ENCODE data around the gene BRD3OS. TPM values are rescaled to one million over a fixed set of nuclear protein-coding genes. Genes with fewer than 3 reads are reported as not detected.

Gene BRD3OS
- total and polyA plus RNA-seq, 2 experiments from 2014 or later = 9.2 to 16.0 TPM

- no peaks in the 10 kb centered on the region for H3K36me3 Mint-ChIP-seq (ENCODE audit: low read depth)
- ATAC-seq = peak; percentile 24
Observed at GRCh38 chr9:133991214-133991921, 33.9 kb upstream of the BRD3OS start.

More at GRCh38 chr9:133991214-133991921, 33.9 kb upstream of the BRD3OS start:
- Histone ChIP-seq H3K4me3 (peak overlapping the region; percentile 79), H3K27me3 (ENCODE audit: insufficient read depth) (no peaks in the 10 kb centered on the region), H2AFZ (no peak overlapping the region), H3K79me2 (replicated peaks; ENCODE audit: insufficient read depth) (peaks cover 49% of the 10 kb centered on the region), H3K4me1 (ENCODE audit: insufficient read depth) (peaks cover 17% of the 10 kb centered on the region; the same call in 1 of the 2 replicates), H4K20me1 (replicated peaks; ENCODE audit: insufficient read depth) (no peaks in the 10 kb centered on the region; the same call in none of the 2 replicates), H3F3A (replicated peaks; ENCODE audit: low read depth) (0 out of 2 replicates have a peak, but pooled peaks cover 4% of the 10 kb centered on the region), H3K4me2 (peak overlapping the region; percentile 99), H3K27ac (ENCODE audit: low read depth) (no peak overlapping the region), H3K36me3 (ENCODE audit: insufficient read depth) (no peaks in the 10 kb centered on the region), H3K9me2 (ENCODE audit: insufficient read depth) (no peaks in the 10 kb centered on the region)
- peak; percentile 51 for DNase-seq (ENCODE audit: low spot score)
- no peak for TF ChIP-seq REST (IDR thresholded peaks at IDR 0.05; ENCODE audit: unreplicated experiment)
- TF ChIP-seq, protein P1, sequence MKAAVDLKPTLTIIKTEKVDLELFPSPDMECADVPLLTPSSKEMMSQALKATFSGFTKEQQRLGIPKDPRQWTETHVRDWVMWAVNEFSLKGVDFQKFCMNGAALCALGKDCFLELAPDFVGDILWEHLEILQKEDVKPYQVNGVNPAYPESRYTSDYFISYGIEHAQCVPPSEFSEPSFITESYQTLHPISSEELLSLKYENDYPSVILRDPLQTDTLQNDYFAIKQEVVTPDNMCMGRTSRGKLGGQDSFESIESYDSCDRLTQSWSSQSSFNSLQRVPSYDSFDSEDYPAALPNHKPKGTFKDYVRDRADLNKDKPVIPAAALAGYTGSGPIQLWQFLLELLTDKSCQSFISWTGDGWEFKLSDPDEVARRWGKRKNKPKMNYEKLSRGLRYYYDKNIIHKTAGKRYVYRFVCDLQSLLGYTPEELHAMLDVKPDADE (IDR thresholded peaks at IDR 0.05) = no peak
- TF ChIP-seq CREB1 (CRISPR knock-in tag; IDR thresholded peaks at IDR 0.05; ENCODE audit: low read depth) = no peak
- no peak for TF ChIP-seq EZH2 (IDR thresholded peaks at IDR 0.05; ENCODE audit: low read depth, unreplicated experiment)
- TF ChIP-seq ZNF331 (CRISPR knock-in tag; IDR thresholded peaks at IDR 0.05; ENCODE audit: low read depth) = no peak
- no peak for TF ChIP-seq ZNF114 (CRISPR knock-in tag; IDR thresholded peaks at IDR 0.05)
- TF ChIP-seq, protein P2, sequence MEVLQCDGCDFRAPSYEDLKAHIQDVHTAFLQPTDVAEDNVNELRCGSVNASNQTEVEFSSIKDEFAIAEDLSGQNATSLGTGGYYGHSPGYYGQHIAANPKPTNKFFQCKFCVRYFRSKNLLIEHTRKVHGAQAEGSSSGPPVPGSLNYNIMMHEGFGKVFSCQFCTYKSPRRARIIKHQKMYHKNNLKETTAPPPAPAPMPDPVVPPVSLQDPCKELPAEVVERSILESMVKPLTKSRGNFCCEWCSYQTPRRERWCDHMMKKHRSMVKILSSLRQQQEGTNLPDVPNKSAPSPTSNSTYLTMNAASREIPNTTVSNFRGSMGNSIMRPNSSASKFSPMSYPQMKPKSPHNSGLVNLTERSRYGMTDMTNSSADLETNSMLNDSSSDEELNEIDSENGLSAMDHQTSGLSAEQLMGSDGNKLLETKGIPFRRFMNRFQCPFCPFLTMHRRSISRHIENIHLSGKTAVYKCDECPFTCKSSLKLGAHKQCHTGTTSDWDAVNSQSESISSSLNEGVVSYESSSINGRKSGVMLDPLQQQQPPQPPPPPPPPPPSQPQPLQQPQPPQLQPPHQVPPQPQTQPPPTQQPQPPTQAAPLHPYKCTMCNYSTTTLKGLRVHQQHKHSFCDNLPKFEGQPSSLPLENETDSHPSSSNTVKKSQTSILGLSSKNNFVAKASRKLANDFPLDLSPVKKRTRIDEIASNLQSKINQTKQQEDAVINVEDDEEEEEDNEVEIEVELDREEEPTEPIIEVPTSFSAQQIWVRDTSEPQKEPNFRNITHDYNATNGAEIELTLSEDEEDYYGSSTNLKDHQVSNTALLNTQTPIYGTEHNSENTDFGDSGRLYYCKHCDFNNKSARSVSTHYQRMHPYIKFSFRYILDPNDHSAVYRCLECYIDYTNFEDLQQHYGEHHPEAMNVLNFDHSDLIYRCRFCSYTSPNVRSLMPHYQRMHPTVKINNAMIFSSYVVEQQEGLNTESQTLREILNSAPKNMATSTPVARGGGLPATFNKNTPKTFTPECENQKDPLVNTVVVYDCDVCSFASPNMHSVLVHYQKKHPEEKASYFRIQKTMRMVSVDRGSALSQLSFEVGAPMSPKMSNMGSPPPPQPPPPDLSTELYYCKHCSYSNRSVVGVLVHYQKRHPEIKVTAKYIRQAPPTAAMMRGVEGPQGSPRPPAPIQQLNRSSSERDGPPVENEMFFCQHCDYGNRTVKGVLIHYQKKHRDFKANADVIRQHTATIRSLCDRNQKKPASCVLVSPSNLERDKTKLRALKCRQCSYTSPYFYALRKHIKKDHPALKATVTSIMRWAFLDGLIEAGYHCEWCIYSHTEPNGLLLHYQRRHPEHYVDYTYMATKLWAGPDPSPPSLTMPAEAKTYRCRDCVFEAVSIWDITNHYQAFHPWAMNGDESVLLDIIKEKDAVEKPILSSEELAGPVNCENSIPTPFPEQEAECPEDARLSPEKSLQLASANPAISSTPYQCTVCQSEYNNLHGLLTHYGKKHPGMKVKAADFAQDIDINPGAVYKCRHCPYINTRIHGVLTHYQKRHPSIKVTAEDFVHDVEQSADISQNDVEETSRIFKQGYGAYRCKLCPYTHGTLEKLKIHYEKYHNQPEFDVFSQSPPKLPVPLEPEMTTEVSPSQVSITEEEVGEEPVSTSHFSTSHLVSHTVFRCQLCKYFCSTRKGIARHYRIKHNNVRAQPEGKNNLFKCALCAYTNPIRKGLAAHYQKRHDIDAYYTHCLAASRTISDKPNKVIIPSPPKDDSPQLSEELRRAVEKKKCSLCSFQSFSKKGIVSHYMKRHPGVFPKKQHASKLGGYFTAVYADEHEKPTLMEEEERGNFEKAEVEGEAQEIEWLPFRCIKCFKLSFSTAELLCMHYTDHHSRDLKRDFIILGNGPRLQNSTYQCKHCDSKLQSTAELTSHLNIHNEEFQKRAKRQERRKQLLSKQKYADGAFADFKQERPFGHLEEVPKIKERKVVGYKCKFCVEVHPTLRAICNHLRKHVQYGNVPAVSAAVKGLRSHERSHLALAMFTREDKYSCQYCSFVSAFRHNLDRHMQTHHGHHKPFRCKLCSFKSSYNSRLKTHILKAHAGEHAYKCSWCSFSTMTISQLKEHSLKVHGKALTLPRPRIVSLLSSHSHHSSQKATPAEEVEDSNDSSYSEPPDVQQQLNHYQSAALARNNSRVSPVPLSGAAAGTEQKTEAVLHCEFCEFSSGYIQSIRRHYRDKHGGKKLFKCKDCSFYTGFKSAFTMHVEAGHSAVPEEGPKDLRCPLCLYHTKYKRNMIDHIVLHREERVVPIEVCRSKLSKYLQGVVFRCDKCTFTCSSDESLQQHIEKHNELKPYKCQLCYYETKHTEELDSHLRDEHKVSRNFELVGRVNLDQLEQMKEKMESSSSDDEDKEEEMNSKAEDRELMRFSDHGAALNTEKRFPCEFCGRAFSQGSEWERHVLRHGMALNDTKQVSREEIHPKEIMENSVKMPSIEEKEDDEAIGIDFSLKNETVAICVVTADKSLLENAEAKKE (CRISPR knock-in tag; IDR thresholded peaks at IDR 0.05) = no peak
- no peak for TF ChIP-seq POLR2AphosphoS5 (IDR thresholded peaks at IDR 0.05; ENCODE audit: low read depth)
- TF ChIP-seq, protein P3, sequence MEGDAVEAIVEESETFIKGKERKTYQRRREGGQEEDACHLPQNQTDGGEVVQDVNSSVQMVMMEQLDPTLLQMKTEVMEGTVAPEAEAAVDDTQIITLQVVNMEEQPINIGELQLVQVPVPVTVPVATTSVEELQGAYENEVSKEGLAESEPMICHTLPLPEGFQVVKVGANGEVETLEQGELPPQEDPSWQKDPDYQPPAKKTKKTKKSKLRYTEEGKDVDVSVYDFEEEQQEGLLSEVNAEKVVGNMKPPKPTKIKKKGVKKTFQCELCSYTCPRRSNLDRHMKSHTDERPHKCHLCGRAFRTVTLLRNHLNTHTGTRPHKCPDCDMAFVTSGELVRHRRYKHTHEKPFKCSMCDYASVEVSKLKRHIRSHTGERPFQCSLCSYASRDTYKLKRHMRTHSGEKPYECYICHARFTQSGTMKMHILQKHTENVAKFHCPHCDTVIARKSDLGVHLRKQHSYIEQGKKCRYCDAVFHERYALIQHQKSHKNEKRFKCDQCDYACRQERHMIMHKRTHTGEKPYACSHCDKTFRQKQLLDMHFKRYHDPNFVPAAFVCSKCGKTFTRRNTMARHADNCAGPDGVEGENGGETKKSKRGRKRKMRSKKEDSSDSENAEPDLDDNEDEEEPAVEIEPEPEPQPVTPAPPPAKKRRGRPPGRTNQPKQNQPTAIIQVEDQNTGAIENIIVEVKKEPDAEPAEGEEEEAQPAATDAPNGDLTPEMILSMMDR (conservative IDR thresholded peaks at IDR 0.05; ENCODE audit: low read depth in 2 of 2) = no peak
- no peak for TF ChIP-seq STAT1 (IDR thresholded peaks at IDR 0.05; ENCODE audit: unreplicated experiment)
- no peak for TF ChIP-seq NANOG (IDR thresholded peaks at IDR 0.05; ENCODE audit: borderline replicate concordance)
- TF ChIP-seq EZH2phosphoT487 (IDR thresholded peaks at IDR 0.05; ENCODE audit: unreplicated experiment) = no peak
- no peak for TF ChIP-seq JUNB (IDR thresholded peaks at IDR 0.05; ENCODE audit: unreplicated experiment)
- Mint-ChIP-seq H3K9me3 (no peaks in the 10 kb centered on the region), H3K4me1 (peaks cover 36% of the 10 kb centered on the region), H3K27me3 (ENCODE audit: insufficient read depth, low read depth, poor library complexity) (peaks cover 14% of the 10 kb centered on the region), H3K27ac (no peak overlapping the region), H3K4me3 (peak overlapping the region; percentile 80)
